Middle frontal gyrus (tissue), 1 donor: ENCODE results near the gene RUNDC1.

ENCODE experiments used
- DNase-seq: peaks from one replicate; pipeline ENCODE4 v3.0.0-alpha.2; 2015; ENCODE audit warnings: low spot score; ENCODE audit errors: extremely low spot score

The RUNDC1 gene

DNA sequence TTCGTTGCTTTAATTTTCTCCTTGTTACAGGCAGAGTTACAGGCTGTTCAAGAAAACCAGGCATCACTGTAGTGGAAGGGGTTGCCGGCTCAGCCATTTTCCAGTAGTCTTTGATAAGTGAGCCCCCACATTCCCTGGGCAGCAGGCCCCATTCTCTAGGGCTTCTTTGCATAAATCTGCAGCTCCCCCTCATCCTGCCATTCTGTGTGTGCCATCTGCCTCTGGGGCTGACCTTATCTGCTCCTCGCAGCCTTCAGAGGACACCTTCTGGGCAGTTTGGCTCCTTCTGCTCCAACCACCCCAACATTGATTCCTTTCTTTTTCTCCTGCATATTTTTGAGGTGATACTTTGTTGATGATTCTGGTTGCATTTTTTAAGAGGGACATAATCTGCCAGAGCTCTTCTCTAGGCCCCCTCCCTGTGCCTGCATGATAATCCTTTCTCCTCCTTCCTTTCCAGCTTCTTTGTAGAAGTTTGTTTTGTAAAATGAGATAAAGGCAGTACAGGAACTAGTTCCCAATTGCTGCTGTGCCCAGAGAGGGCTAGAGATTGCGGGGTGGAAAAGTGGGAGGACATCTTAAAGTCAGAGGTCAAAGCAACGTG lies 61.8 kb downstream of the RUNDC1 start:
- DNase-seq = no peak
